Activated CD4-positive, alpha-beta memory T cell treated with anti-CD3 and anti-CD28 coated beads, Interleukin-2, amount 10 ng/mL, durations not matched to agents 7 days and 5 days (primary cell): ENCODE measurements around the gene SLC25A23. TPM values are rescaled to one million over a fixed set of nuclear protein-coding genes. Genes with fewer than 3 reads are reported as not detected.
"Not testable (repeated sequence)": the region's sequence is repeated elsewhere in the genome, so short reads cannot be mapped to it uniquely, and the experiment has no call there.

ENCODE experiments used
- CTCF ChIA-PET: fragments of 350-600 bp; sonication (Branson Sonifier 250); formaldehyde crosslinking; loops from one replicate; lab custom pipeline; 2021; ENCODE audit warnings: antibody characterized with exemption, inconsistent platforms; lab: Charles Lee
- POLR2A ChIA-PET: fragments of 350-600 bp; sonication (Branson Sonifier 250); formaldehyde crosslinking; loops from one replicate; lab custom pipeline; 2021; ENCODE audit warnings: antibody characterized with exemption; lab: Charles Lee
- DNase-seq: peaks from one replicate; pipeline ENCODE4 v3.0.0-alpha.2; 2020
- H3K27ac Mint-ChIP-seq: one replicate; pipeline ENCODE4 v1.8.0; 2021; ENCODE audit warnings: mild to moderate bottlenecking, mixed read lengths
- H3K27me3 Mint-ChIP-seq: one replicate; pipeline ENCODE4 v1.8.0; 2021; ENCODE audit warnings: mixed read lengths
- H3K36me3 Mint-ChIP-seq: one replicate; pipeline ENCODE4 v1.8.0; 2021; ENCODE audit warnings: low read depth, mixed read lengths
- H3K4me1 Mint-ChIP-seq: one replicate; pipeline ENCODE4 v1.8.0; 2021; ENCODE audit warnings: mixed read lengths
- H3K4me3 Mint-ChIP-seq: one replicate; pipeline ENCODE4 v1.8.0; 2021; ENCODE audit warnings: mild to moderate bottlenecking, mixed read lengths
- H3K9me3 Mint-ChIP-seq: one replicate; pipeline ENCODE4 v1.8.0; 2021; ENCODE audit warnings: mixed read lengths
- total RNA-seq, 2 experiments: library from RNA; stranded (reverse); gene quantifications; one replicate each; pipeline ENCODE4 v1.2.3, GENCODE V29; 2021

Gene SLC25A23
- total RNA-seq, 2 experiments from 2014 or later = 30.0 to 35.7 TPM

- no peaks in the 10 kb centered on the region for H3K9me3 Mint-ChIP-seq
- no peak overlapping the region for H3K27ac Mint-ChIP-seq
- no peaks in the 10 kb centered on the region for H3K4me1 Mint-ChIP-seq
- H3K4me3 Mint-ChIP-seq = no peak overlapping the region
- ChIA-PET CTCF (no interaction called here), POLR2A (no interaction called here)
- H3K27me3 Mint-ChIP-seq = no peaks in the 10 kb centered on the region
- peaks cover 6% of the 10 kb centered on the region for H3K36me3 Mint-ChIP-seq
- no peak for DNase-seq
Measured at GRCh38 chr19:6446452-6446851, 13.1 kb downstream of the SLC25A23 start.

GRCh38 chr19:6443986-6444385, 15.6 kb downstream of the SLC25A23 start:
- ChIA-PET POLR2A (no interaction called here), CTCF (no interaction called here)
- Mint-ChIP-seq H3K27ac (no peak overlapping the region), H3K36me3 (no peaks in the 10 kb centered on the region), H3K4me1 (no peaks in the 10 kb centered on the region), H3K4me3 (no peak overlapping the region), H3K27me3 (no peaks in the 10 kb centered on the region), H3K9me3 (no peaks in the 10 kb centered on the region)
- DNase-seq = no peak

GRCh38 chr19:6442087-6442688, 17.4 kb downstream of the SLC25A23 start:
- CTCF ChIA-PET = no interaction called here
- no peaks in the 10 kb centered on the region for H3K27me3 Mint-ChIP-seq
- no peak for DNase-seq
- H3K9me3 Mint-ChIP-seq = no peaks in the 10 kb centered on the region
- POLR2A ChIA-PET = no interaction called here
- H3K4me1 Mint-ChIP-seq = no peaks in the 10 kb centered on the region
- H3K4me3 Mint-ChIP-seq = no peak overlapping the region
- no peak overlapping the region for H3K27ac Mint-ChIP-seq
- H3K36me3 Mint-ChIP-seq = no peaks in the 10 kb centered on the region

GRCh38 chr19:6440905-6441304, 18.7 kb downstream of the SLC25A23 start:
- H3K4me1 Mint-ChIP-seq = peaks cover 2% of the 10 kb centered on the region
- H3K27me3 Mint-ChIP-seq = no peaks in the 10 kb centered on the region
- POLR2A ChIA-PET = no interaction called here
- no peak overlapping the region for H3K4me3 Mint-ChIP-seq
- no peaks in the 10 kb centered on the region for H3K9me3 Mint-ChIP-seq
- H3K36me3 Mint-ChIP-seq = no peaks in the 10 kb centered on the region
- DNase-seq = no peak
- CTCF ChIA-PET = no interaction called here
- H3K27ac Mint-ChIP-seq = no peak overlapping the region

- Mint-ChIP-seq H3K27ac (no peak overlapping the region), H3K36me3 (no peaks in the 10 kb centered on the region), H3K9me3 (no peaks in the 10 kb centered on the region), H3K4me3 (no peak overlapping the region), H3K27me3 (no peaks in the 10 kb centered on the region), H3K4me1 (peaks cover 2% of the 10 kb centered on the region)
- CTCF ChIA-PET = no interaction called here
- POLR2A ChIA-PET = no interaction called here
- DNase-seq = no peak
Measured at GRCh38 chr19:6439743-6440142, 19.8 kb downstream of the SLC25A23 start.

GRCh38 chr19:6433663-6434062, 25.9 kb downstream of the SLC25A23 start, which contains the start of gene SLC25A41:
Gene SLC25A41, minus strand, starts transcription at chr19:6433763. Its CDS starts 70 bp downstream, at chr19:6433693.
- CTCF ChIA-PET = no interaction called here
- Mint-ChIP-seq H3K4me1 (peaks cover 5% of the 10 kb centered on the region), H3K4me3 (no peak within 1 kb of the TSS), H3K27me3 (no peaks in the 10 kb centered on the region), H3K9me3 (no peaks in the 10 kb centered on the region), H3K36me3 (no peaks in the 10 kb centered on the region), H3K27ac (no peak within 1 kb of the TSS)
- POLR2A ChIA-PET = interaction anchor here (4.1 kb wide), 1 partner anchor 9 kb away, joined by 16 read pairs; the partner anchor contains the start of gene KHSRP
- DNase-seq = no peak

- ChIA-PET CTCF (no interaction called here), POLR2A (no interaction called here)
- Mint-ChIP-seq H3K27ac (no peak overlapping the region), H3K4me1 (peaks cover 5% of the 10 kb centered on the region), H3K9me3 (no peaks in the 10 kb centered on the region), H3K27me3 (no peaks in the 10 kb centered on the region), H3K36me3 (no peaks in the 10 kb centered on the region), H3K4me3 (no peak overlapping the region)
- DNase-seq = no peak
Measured at GRCh38 chr19:6433165-6433564, 26.4 kb downstream of the SLC25A23 start.

- POLR2A ChIA-PET = no interaction called here
- H3K27me3 Mint-ChIP-seq = no peaks in the 10 kb centered on the region
Measured at GRCh38 chr19:6431891-6432290, 27.7 kb downstream of the SLC25A23 start.

GRCh38 chr19:6429419-6430221, 30.0 kb downstream of the SLC25A23 start:
- DNase-seq = no peak
- Mint-ChIP-seq H3K4me3 (peak overlapping the region; percentile 4), H3K27ac (no peak overlapping the region), H3K9me3 (no peaks in the 10 kb centered on the region), H3K36me3 (no peaks in the 10 kb centered on the region), H3K4me1 (peaks cover 19% of the 10 kb centered on the region), H3K27me3 (no peaks in the 10 kb centered on the region)
- ChIA-PET POLR2A (no interaction called here), CTCF (interaction anchor here (0.6 kb wide), 1 partner anchor 324 kb away, joined by 3 read pairs; no protein-coding TSS in a partner anchor)

More at GRCh38 chr19:6431891-6432290, 27.7 kb downstream of the SLC25A23 start:
- H3K4me1 Mint-ChIP-seq = peaks cover 7% of the 10 kb centered on the region
- H3K27ac Mint-ChIP-seq = no peak overlapping the region
- no peak overlapping the region for H3K4me3 Mint-ChIP-seq
- no peak for DNase-seq
- CTCF ChIA-PET = no interaction called here
- no peaks in the 10 kb centered on the region for H3K9me3 Mint-ChIP-seq
- no peaks in the 10 kb centered on the region for H3K36me3 Mint-ChIP-seq

- H3K27ac Mint-ChIP-seq, DNase-seq, CTCF ChIA-PET, H3K27me3 Mint-ChIP-seq, H3K4me3 Mint-ChIP-seq, H3K9me3 Mint-ChIP-seq, H3K36me3 Mint-ChIP-seq: not testable (repeated sequence)
- peaks cover 19% of the 10 kb centered on the region for H3K4me1 Mint-ChIP-seq
- POLR2A ChIA-PET = interaction anchor here (1.4 kb wide), 1 partner anchor 35 kb away, joined by 4 read pairs; no protein-coding TSS in a partner anchor
Measured at GRCh38 chr19:6428692-6429418, 30.7 kb downstream of the SLC25A23 start.

GRCh38 chr19:6427131-6427530, 32.5 kb downstream of the SLC25A23 start:
- DNase-seq = no peak
- peaks cover 33% of the 10 kb centered on the region for H3K4me1 Mint-ChIP-seq
- no peaks in the 10 kb centered on the region for H3K9me3 Mint-ChIP-seq
- ChIA-PET CTCF (no interaction called here), POLR2A (interaction anchor here (0.9 to 1.8 kb wide), 3 partner anchors 32 to 54 kb away, joined by 4 to 5 read pairs (median 4); partner anchors contain the start of genes DENND1C and SLC25A23)
- H3K4me3 Mint-ChIP-seq = no peak overlapping the region
- no peak overlapping the region for H3K27ac Mint-ChIP-seq
- peaks cover 13% of the 10 kb centered on the region for H3K36me3 Mint-ChIP-seq
- H3K27me3 Mint-ChIP-seq = no peaks in the 10 kb centered on the region

GRCh38 chr19:6425732-6426620, 33.6 kb downstream of the SLC25A23 start:
- CTCF ChIA-PET = interaction anchor here (0.6 to 1.8 kb wide), 4 partner anchors 15 to 439 kb away, joined by 3 to 6 read pairs (median 4); partner anchors contain the start of gene ALKBH7
- H3K27ac Mint-ChIP-seq = peak overlapping the region; percentile 80
- peaks cover 22% of the 10 kb centered on the region for H3K36me3 Mint-ChIP-seq
- H3K9me3 Mint-ChIP-seq = no peaks in the 10 kb centered on the region
- POLR2A ChIA-PET = interaction anchor here (0.6 to 2.4 kb wide), 9 partner anchors 10 to 643 kb away, joined by 3 to 18 read pairs (median 6); partner anchors contain the start of genes ALKBH7, CLPP, DENND1C and SLC25A41
- H3K27me3 Mint-ChIP-seq = no peaks in the 10 kb centered on the region
- H3K4me3 Mint-ChIP-seq = peak overlapping the region; percentile 71
- peaks cover 37% of the 10 kb centered on the region for H3K4me1 Mint-ChIP-seq
- DNase-seq = no peak
